HepG2 (cell line): Measurements from ENCODE around the gene ACER2.

Source experiments
- NFIC ChIP-seq: IDR thresholded peaks from 2 replicates; pipeline ENCODE4 v1.6.1; 2012; ENCODE audit warnings: mild to moderate bottlenecking, low read length, inconsistent platforms
- POLR2A ChIP-seq, 2 experiments: IDR thresholded peaks; 2 replicates each; pipeline ENCODE4 v1.6.1; 2011; ENCODE audit warnings: low read depth in 2 of 2, low read length in 2 of 2, mild to moderate bottlenecking in 1 of 2, moderate library complexity in 1 of 2; ENCODE audit not compliant: insufficient read depth in 1 of 2

- no peak for TF ChIP-seq NFIC
- no peak for TF ChIP-seq POLR2A (IDR thresholded peaks at IDR 0.05; ENCODE audit: insufficient read depth in 1 of 2, low read depth in 2 of 2, low read length in 2 of 2)
Measured at GRCh38 chr9:19379283-19379682, 29.5 kb upstream of the ACER2 start.
